ENCODE data around the gene NBPF1. TPM values are rescaled to one million over a fixed set of nuclear protein-coding genes. Genes with fewer than 3 reads are reported as not detected.
A peak's percentile ranks its signal among the peaks of the same experiment; 100 is the strongest.
"Not testable (repeated sequence)": the region's sequence is repeated elsewhere in the genome, so short reads cannot be mapped to it uniquely, and the experiment has no call there.

The NBPF1 gene
- total RNA-seq, 2 donors from 2014 or later: 6.1 to 6.8 TPM

DNA sequence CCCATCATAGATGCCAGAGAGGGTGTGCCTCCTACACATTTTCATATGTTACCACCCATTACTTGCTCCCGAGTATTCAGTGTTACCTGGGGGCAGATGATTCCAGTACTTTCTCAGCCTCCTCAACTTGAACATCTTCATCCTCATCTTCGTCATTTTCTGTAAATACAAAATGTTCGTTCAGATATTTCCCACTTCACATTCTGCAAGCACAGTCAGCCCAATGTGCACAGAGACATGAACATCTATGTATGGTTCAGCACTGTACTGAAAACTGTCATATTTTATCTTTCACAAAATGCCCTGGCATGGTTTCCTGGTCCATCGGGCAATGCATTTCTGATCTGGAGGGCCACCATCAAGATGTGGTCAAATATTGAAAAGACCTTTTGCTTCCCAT is 25.7 kb downstream of the NBPF1 start:
- not testable (repeated sequence) for H3K27ac Mint-ChIP-seq; H3K9me3 Mint-ChIP-seq; H3K4me1 Mint-ChIP-seq; H3K27me3 Mint-ChIP-seq; H3K36me3 Mint-ChIP-seq (ENCODE audit: low read depth); ATAC-seq (replicated peaks); H3K4me3 Mint-ChIP-seq

DNA sequence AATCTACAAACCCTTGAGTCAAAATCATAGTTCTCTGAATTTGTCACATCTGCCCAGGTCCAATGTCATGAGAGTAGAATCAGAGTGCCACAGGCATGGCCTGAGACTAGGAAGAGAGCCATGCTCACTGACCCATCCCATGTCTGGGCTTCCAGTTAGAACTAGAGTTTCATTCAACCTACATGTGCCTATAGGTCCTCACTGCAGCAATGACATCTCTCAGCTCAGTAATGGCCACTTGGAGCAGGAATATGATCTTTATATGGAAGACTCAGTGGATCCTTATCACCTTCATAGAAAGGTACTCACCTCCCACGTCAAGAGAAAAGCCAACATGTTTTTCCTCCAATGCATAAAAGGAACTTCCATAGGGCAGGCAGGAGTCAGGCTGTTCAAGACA is 48.0 kb downstream of the NBPF1 start:
- H3K4me1 Mint-ChIP-seq; H3K27ac Mint-ChIP-seq; H3K9me3 Mint-ChIP-seq; H3K36me3 Mint-ChIP-seq (ENCODE audit: low read depth); ATAC-seq (replicated peaks); H3K27me3 Mint-ChIP-seq; H3K4me3 Mint-ChIP-seq: not testable (repeated sequence)

GRCh38 chr1:16561035-16561434 is 52.3 kb downstream of the NBPF1 start:
- not testable (repeated sequence) for ATAC-seq (replicated peaks); H3K4me3 Mint-ChIP-seq; H3K4me1 Mint-ChIP-seq; H3K27me3 Mint-ChIP-seq; H3K36me3 Mint-ChIP-seq (ENCODE audit: low read depth); H3K9me3 Mint-ChIP-seq; H3K27ac Mint-ChIP-seq

DNA sequence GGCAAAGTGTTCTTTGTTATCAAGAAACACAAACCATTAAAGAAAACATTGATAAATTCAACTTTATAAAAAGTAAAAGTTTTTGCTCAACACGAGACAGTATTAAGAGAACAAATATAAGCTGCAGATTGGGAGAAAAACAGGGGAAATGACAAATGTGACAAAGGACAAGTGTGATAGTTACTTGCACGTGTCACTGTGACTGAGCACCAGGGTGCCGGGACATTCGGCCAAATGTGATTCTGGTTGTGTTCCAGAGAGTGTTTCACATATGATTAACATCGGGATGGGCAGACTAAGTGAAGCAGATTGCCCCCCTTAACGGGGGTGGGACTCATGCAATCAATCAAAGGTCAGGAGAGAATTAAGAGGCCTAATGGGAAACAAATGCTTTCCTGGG is 52.9 kb downstream of the NBPF1 start:
- not testable (repeated sequence) for H3K9me3 Mint-ChIP-seq; H3K27ac Mint-ChIP-seq; H3K27me3 Mint-ChIP-seq; H3K4me3 Mint-ChIP-seq; ATAC-seq (replicated peaks); H3K4me1 Mint-ChIP-seq; H3K36me3 Mint-ChIP-seq (ENCODE audit: low read depth)

DNA sequence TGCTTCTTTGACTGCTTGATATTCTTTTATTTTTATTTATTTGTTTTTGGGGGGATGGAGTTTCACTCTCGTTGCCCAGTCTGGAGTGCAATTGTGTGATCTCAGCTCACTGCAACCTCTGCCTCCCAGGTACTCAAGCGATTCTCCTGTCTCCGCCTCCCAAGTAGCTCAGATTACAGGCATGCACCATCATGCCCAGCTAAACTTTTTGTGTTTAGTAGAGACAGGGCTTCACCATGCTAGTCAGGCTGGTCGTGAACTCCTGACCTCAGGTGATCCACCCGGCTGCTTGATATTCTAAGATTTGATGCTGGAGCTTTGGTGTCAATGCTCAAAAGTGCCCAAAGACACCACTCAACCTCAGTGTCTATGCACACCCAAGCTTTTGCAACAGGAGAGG is 53.7 kb downstream of the NBPF1 start:
- not testable (repeated sequence) for H3K27ac Mint-ChIP-seq; H3K27me3 Mint-ChIP-seq; H3K4me1 Mint-ChIP-seq; H3K4me3 Mint-ChIP-seq; H3K36me3 Mint-ChIP-seq (ENCODE audit: low read depth); ATAC-seq (replicated peaks); H3K9me3 Mint-ChIP-seq

DNA sequence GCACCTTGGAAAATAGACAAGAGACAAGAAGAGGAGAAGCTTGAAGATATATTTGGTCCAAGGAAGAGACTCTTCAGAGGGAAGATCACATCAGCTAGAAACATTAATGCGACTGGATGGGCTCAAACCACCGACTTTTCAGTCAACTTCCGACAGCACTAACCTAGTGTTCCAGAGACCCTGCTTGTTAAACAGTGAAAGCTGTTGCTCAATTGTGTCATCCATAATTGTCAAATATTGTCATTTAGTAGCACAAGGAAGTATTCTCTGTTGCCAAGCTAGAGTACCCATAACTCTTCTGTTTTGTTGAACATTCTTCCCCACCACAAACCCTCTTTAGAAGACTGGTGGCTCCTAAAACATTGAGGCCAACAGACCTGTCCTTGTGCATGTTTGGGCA is 56.3 kb downstream of the NBPF1 start:
- not testable (repeated sequence) for H3K27me3 Mint-ChIP-seq; H3K27ac Mint-ChIP-seq; H3K4me1 Mint-ChIP-seq; H3K9me3 Mint-ChIP-seq; ATAC-seq (replicated peaks); H3K36me3 Mint-ChIP-seq (ENCODE audit: low read depth); H3K4me3 Mint-ChIP-seq

- not testable (repeated sequence) for H3K9me3 Mint-ChIP-seq; H3K27ac Mint-ChIP-seq; H3K4me1 Mint-ChIP-seq; H3K27me3 Mint-ChIP-seq; H3K4me3 Mint-ChIP-seq; ATAC-seq (replicated peaks); H3K36me3 Mint-ChIP-seq (ENCODE audit: low read depth)
Measured at GRCh38 chr1:16553244-16553643, 60.1 kb downstream of the NBPF1 start.

GRCh38 chr1:16550212-16550918 is 63.0 kb downstream of the NBPF1 start:
- H3K27me3 Mint-ChIP-seq; H3K27ac Mint-ChIP-seq; H3K4me3 Mint-ChIP-seq; H3K9me3 Mint-ChIP-seq; ATAC-seq (replicated peaks); H3K36me3 Mint-ChIP-seq (ENCODE audit: low read depth); H3K4me1 Mint-ChIP-seq: not testable (repeated sequence)

- not testable (repeated sequence) for ATAC-seq (replicated peaks); H3K9me3 Mint-ChIP-seq; H3K27me3 Mint-ChIP-seq; H3K4me3 Mint-ChIP-seq; H3K27ac Mint-ChIP-seq; H3K4me1 Mint-ChIP-seq; H3K36me3 Mint-ChIP-seq (ENCODE audit: low read depth)
Measured at GRCh38 chr1:16549545-16549944, 63.8 kb downstream of the NBPF1 start.

GRCh38 chr1:16547502-16548241 is 65.7 kb downstream of the NBPF1 start:
- not testable (repeated sequence) for ATAC-seq (replicated peaks); H3K4me3 Mint-ChIP-seq; H3K27ac Mint-ChIP-seq; H3K36me3 Mint-ChIP-seq (ENCODE audit: low read depth); H3K9me3 Mint-ChIP-seq; H3K27me3 Mint-ChIP-seq; H3K4me1 Mint-ChIP-seq

DNA sequence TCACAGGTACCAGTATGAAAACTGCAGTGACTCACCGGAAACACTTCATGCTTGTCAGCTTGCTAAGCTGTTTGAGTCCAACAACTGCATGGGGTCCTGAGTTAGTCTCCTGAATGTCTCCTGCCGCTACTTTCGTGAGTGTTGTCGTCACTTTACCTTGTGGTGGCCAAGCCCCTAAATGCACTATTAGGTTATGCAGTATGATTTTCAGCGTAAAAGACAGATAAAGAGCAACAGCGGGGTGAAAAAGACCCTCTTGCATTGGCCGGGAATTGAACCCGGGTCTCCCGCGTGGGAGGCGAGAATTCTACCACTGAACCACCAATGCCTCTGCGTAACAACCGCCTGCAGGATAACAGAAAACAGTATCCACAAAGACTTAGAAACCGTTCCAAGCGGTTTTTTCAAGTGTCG is 67.7 kb downstream of the NBPF1 start:
- H3K27ac Mint-ChIP-seq: peak overlapping the region; percentile 89
- ATAC-seq (replicated peaks): peak; percentile 75
- not testable (repeated sequence) for H3K4me1 Mint-ChIP-seq; H3K36me3 Mint-ChIP-seq (ENCODE audit: low read depth); H3K9me3 Mint-ChIP-seq; H3K27me3 Mint-ChIP-seq; H3K4me3 Mint-ChIP-seq

DNA sequence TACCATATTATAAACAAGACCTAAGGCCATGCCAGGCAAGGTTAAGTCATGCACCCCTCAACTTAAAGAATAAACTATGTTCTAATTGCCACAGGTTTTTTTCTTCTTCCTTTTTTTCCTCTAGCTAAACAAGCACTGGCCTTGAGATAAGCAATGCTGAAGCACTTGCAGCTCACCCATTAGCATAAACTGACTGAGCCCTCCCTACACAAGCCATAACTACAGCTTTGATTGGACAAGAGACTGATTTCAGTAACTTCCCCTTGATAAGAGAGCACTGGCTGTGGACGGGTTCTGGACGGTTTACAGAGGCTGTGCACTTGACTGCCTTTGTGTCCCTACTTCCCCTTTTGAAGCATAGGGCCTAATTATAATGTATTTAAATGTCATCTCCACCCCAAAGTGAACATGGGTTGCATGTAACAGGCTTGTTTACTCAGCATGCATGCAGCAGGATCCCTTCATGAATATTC is 72.9 kb downstream of the NBPF1 start:
- not testable (repeated sequence) for H3K27me3 Mint-ChIP-seq; H3K27ac Mint-ChIP-seq; H3K36me3 Mint-ChIP-seq (ENCODE audit: low read depth); H3K9me3 Mint-ChIP-seq; ATAC-seq (replicated peaks); H3K4me1 Mint-ChIP-seq; H3K4me3 Mint-ChIP-seq

GRCh38 chr1:16537528-16537927 is 75.8 kb downstream of the NBPF1 start:
- ATAC-seq (replicated peaks); H3K4me3 Mint-ChIP-seq; H3K4me1 Mint-ChIP-seq; H3K27ac Mint-ChIP-seq; H3K9me3 Mint-ChIP-seq; H3K36me3 Mint-ChIP-seq (ENCODE audit: low read depth): not testable (repeated sequence)
- H3K27me3 Mint-ChIP-seq: peaks cover 15% of the 10 kb centered on the region

DNA sequence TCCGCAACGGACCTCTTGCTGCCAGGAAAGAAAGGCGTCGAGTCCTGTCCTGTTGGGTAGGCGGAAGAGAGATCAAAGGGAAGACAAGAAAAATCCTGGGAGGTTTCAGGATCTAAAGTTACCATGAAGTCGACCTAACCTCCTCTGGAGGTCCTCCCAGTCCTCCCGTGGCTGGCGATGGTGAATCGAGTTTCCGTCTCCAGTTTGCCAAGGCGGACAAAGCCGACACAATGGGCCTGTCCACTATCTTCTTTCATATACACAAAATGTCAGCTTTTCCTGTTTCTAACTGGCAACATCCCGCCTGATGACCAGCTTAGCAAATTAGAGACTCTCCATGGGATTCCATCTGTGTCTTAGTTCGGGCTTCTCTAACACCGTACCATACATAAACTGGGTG is 76.6 kb downstream of the NBPF1 start:
- H3K36me3 Mint-ChIP-seq (ENCODE audit: low read depth); ATAC-seq (replicated peaks); H3K4me1 Mint-ChIP-seq; H3K9me3 Mint-ChIP-seq; H3K27ac Mint-ChIP-seq; H3K4me3 Mint-ChIP-seq: not testable (repeated sequence)
- peaks cover 19% of the 10 kb centered on the region for H3K27me3 Mint-ChIP-seq

- not testable (repeated sequence) for ATAC-seq (replicated peaks); H3K36me3 Mint-ChIP-seq (ENCODE audit: low read depth); H3K27ac Mint-ChIP-seq; H3K9me3 Mint-ChIP-seq; H3K4me1 Mint-ChIP-seq; H3K4me3 Mint-ChIP-seq
- peaks cover 17% of the 10 kb centered on the region for H3K27me3 Mint-ChIP-seq
Measured at GRCh38 chr1:16535898-16536297, 77.5 kb downstream of the NBPF1 start.

Data from activated T-helper 17 cell treated with anti-CD3 and anti-CD28 coated beads, Interleukin-2, amount 50 U/mL, for 72 hours (primary cell).